HepG2 (cell line): ENCODE data around the gene EIF1AD. TPM values are rescaled to one million over a fixed set of nuclear protein-coding genes. Genes with fewer than 3 reads are reported as not detected.

ENCODE experiments used
- ATAC-seq: fragments of 200-7000 bp; cut with Tn5 transposase; 3 replicates; pipeline ENCODE4 v1.9.1; 2020; ENCODE audit warnings: mild to moderate bottlenecking, moderate library complexity
- BruUV-seq: library from RNA; stranded (reverse); fragments of 400-500 nt; replicated peaks from 2 replicates; lab custom pipeline; 2021; lab: Mats Ljungman, UMichigan
- CTCF ChIA-PET: fragments of 300-600 bp; formaldehyde crosslinking; extraction: SDS; loops from one replicate; lab custom pipeline; 2021; ENCODE audit warnings: low total read pairs, inconsistent platforms, low intra/inter-chr PET ratio; lab: Yijun Ruan, JAX
- POLR2A ChIA-PET: fragments of 350-600 bp; sonication (Branson Sonifier 250); formaldehyde crosslinking; loops from one replicate; lab custom pipeline; 2020; ENCODE audit warnings: antibody characterized with exemption, inconsistent platforms; lab: Yijun Ruan, JAX
- DNase-seq: peaks from one replicate; pipeline ENCODE4 v3.0.0-alpha.2; 2015; ENCODE audit warnings: low spot score
- FAIRE-seq: peaks from 3 replicates; lab custom pipeline; 2011; peaks lifted over from hg19 to GRCh38; lab: Jason Lieb, UNC
- H2AFZ ChIP-seq: one replicate; pipeline ENCODE4 v1.6.1; 2011; ENCODE audit warnings: low read length, inconsistent platforms
- H3K27ac ChIP-seq: fragments of 300-600 bp; 3 replicates; pipeline ENCODE4 v1.8.0; 2011; ENCODE audit warnings: mixed run types, mild to moderate bottlenecking, mixed read lengths, low read length, inconsistent platforms; ENCODE audit not compliant: insufficient read depth; ENCODE audit errors: extremely low read length
- H3K27me3 ChIP-seq, 2 experiments: fragments of 200-600 bp in 1 of 2; 2 replicates in 1 of 2; 3 replicates in 1 of 2; pipeline versions ENCODE4 v1.6.0 to v1.8.0; 2011; ENCODE audit warnings: low read length in 2 of 2, mild to moderate bottlenecking in 2 of 2, moderate library complexity in 2 of 2, inconsistent platforms in 1 of 2; ENCODE audit not compliant: insufficient read depth in 2 of 2, control insufficient read depth in 1 of 2
- H3K36me3 ChIP-seq, 2 experiments: fragments of 200-600 bp in 1 of 2; replicated peaks in 1 of 2; 2 replicates in 1 of 2; 3 replicates in 1 of 2; pipeline versions ENCODE4 v1.5.1 to v1.8.0; 2011; ENCODE audit warnings: low read length in 2 of 2, inconsistent platforms in 1 of 2; ENCODE audit not compliant: insufficient read depth in 2 of 2, control insufficient read depth in 1 of 2
- H3K4me1 ChIP-seq: 2 replicates; pipeline ENCODE4 v1.5.1; 2012; ENCODE audit warnings: low read length, inconsistent platforms; ENCODE audit not compliant: insufficient read depth
- H3K4me2 ChIP-seq: 2 replicates; pipeline ENCODE4 v1.6.0; 2011; ENCODE audit warnings: low read depth, low read length, inconsistent platforms
- H3K4me3 ChIP-seq, 3 experiments: fragments of 200-600 bp in 1 of 3; sonication (generic), shearing (Covaris generic) in 1 of 3; replicated peaks in 1 of 3; 2 replicates each; pipeline ENCODE4 v1.5.1; 2011 to 2016; ENCODE audit warnings: low read length in 3 of 3, inconsistent platforms in 2 of 3, low read depth in 2 of 3, mild to moderate bottlenecking in 2 of 3, control low read depth in 1 of 3, mixed read lengths in 1 of 3; ENCODE audit not compliant: insufficient read depth in 1 of 3
- H3K79me2 ChIP-seq: one replicate; pipeline ENCODE4 v1.6.1; 2011; ENCODE audit warnings: low read length, inconsistent platforms; ENCODE audit not compliant: insufficient read depth
- H3K9ac ChIP-seq: 2 replicates; pipeline ENCODE4 v1.6.0; 2011; ENCODE audit warnings: mild to moderate bottlenecking, low read depth, low read length, inconsistent platforms; ENCODE audit not compliant: insufficient read depth
- H3K9me3 ChIP-seq: 2 replicates; pipeline ENCODE4 v1.5.1; 2012; ENCODE audit warnings: mild to moderate bottlenecking, low read length
- H4K20me1 ChIP-seq: 2 replicates; pipeline ENCODE4 v1.6.0; 2011; ENCODE audit warnings: inconsistent platforms, mild to moderate bottlenecking, low read length, moderate library complexity; ENCODE audit not compliant: insufficient read depth
- ATF3 ChIP-seq: sonication (generic); formaldehyde crosslinking; IDR thresholded peaks from 2 replicates; pipeline ENCODE4 v1.4.0; 2020; ENCODE audit warnings: missing genetic modification reagents
- ETV5 ChIP-seq: IDR thresholded peaks from 2 replicates; pipeline ENCODE4 v1.6.1; 2018; ENCODE audit warnings: missing biosample characterization, missing genetic modification reagents, inconsistent platforms, borderline replicate concordance
- GABPA ChIP-seq, 2 experiments: IDR thresholded peaks; 2 replicates each; pipeline ENCODE4 v1.6.1; 2011 to 2016; ENCODE audit warnings: low read depth in 2 of 2, low read length in 1 of 2, missing biosample characterization in 1 of 2, missing genetic modification characterization in 1 of 2
- HIVEP1 ChIP-seq: sonication (generic); formaldehyde crosslinking; IDR thresholded peaks from 2 replicates; pipeline ENCODE4 v1.4.0; 2020; ENCODE audit warnings: mild to moderate bottlenecking, missing genetic modification reagents
- JUN ChIP-seq: sonication (generic); formaldehyde crosslinking; IDR thresholded peaks from 2 replicates; pipeline ENCODE4 v1.4.0; 2020; ENCODE audit warnings: mild to moderate bottlenecking, missing genetic modification reagents
- MBD4 ChIP-seq: IDR thresholded peaks from 2 replicates; pipeline ENCODE4 v1.6.1; 2012; ENCODE audit warnings: low read length, inconsistent platforms, borderline replicate concordance
- NFRKB ChIP-seq: fragments of 450-650 bp; IDR thresholded peaks from 2 replicates; pipeline ENCODE4 v1.6.1; 2017
- PRDM10 ChIP-seq: sonication (generic); formaldehyde crosslinking; IDR thresholded peaks from 2 replicates; pipeline ENCODE4 v1.4.0; 2020; ENCODE audit warnings: low read depth, missing genetic modification reagents
- SALL1 ChIP-seq: sonication (generic); formaldehyde crosslinking; IDR thresholded peaks from 2 replicates; pipeline ENCODE4 v1.8.0; 2022; ENCODE audit warnings: mild to moderate bottlenecking, missing genetic modification reagents
- SAP130 ChIP-seq: IDR thresholded peaks from 2 replicates; pipeline ENCODE4 v1.6.1; 2016; ENCODE audit warnings: low read depth
- ZNF256 ChIP-seq: sonication (generic); formaldehyde crosslinking; conservative IDR thresholded peaks from 2 replicates; pipeline ENCODE4 v1.4.0; 2020; ENCODE audit warnings: missing genetic modification reagents
- ZNF362 ChIP-seq: sonication (generic); formaldehyde crosslinking; IDR thresholded peaks from 2 replicates; pipeline ENCODE4 v1.4.0; 2020; ENCODE audit warnings: missing genetic modification reagents, mild to moderate bottlenecking, borderline replicate concordance
- ZSCAN22 ChIP-seq: sonication (generic); formaldehyde crosslinking; IDR thresholded peaks from 2 replicates; pipeline ENCODE4 v1.4.0; 2020; ENCODE audit warnings: mild to moderate bottlenecking, missing genetic modification reagents
- WGBS: methylation state at CpG from one replicate; pipeline ENCODE4 v1.1.6; 2017; ENCODE audit warnings: low lambda C conversion rate; 5-methylcytosine and 5-hydroxymethylcytosine counted together
- in situ Hi-C: cut with HindIII; loops from 2 replicates; pipeline ENCODE4 v1.10.0; 2017; ENCODE audit warnings: low pct_unique_long_range_greater_than_20kb; ENCODE audit not compliant: extremely low pct_ligation_motif_present
- intact Hi-C: fragments of 100-400 bp; cut with micrococcal nuclease; formaldehyde crosslinking; loops from one replicate; pipeline ENCODE4 v1.10.0; 2022; ENCODE audit not compliant: unreplicated experiment
- polyA plus RNA-seq, 8 experiments: library from polyadenylated mRNA; depleted of rRNA in 3 of 8; stranded (reverse) in 7 of 8; unstranded in 1 of 8; fragments of >200 nt; fragmentation: Illumina TruSeq in 4 of 8; extraction: Trizol in 4 of 8; gene quantifications; 2 replicates each; pipeline versions ENCODE4 v1.2.1 to v1.2.3, GENCODE V29; 2011 to 2016; ENCODE audit warnings: low read depth in 4 of 8, missing spikeins in 1 of 8, mixed read lengths in 1 of 8; ENCODE audit not compliant: insufficient read depth in 1 of 8
- total RNA-seq, 5 experiments: library from RNA; depleted of rRNA; stranded (reverse); fragments of >200 nt; fragmentation: Illumina TruSeq; extraction: Trizol; gene quantifications; 2 replicates each; pipeline ENCODE4 v1.2.3, GENCODE V29; 2016; ENCODE audit warnings: low read depth in 1 of 5
- TF ChIP-seq, protein P1 (sequence below): sonication (generic); formaldehyde crosslinking; IDR thresholded peaks from 2 replicates; pipeline ENCODE4 v1.4.0; 2020; ENCODE audit warnings: mild to moderate bottlenecking, missing genetic modification reagents

EIF1AD gene
- total and polyA plus RNA-seq, 2 of the 13 experiments (the other 11 are each of a cell fraction or from before 2014, with no cell fraction given), result 18.2 to 30.8 TPM

GRCh38 chr11:66022401-66023185, 20.6 kb upstream of the EIF1AD start (continued):
- no peak for TF ChIP-seq ZNF362 (CRISPR knock-in tag)

- H4K20me1 ChIP-seq, result no peaks in the 10 kb centered on the region
- intact Hi-C loops, result no loop called here
- peaks cover 21% of the 10 kb centered on the region for H3K4me1 ChIP-seq
- H3K4me3 ChIP-seq, result no peak overlapping the region; a peak in 1 of 6 replicates
- ChIA-PET CTCF (no interaction called here), POLR2A (interaction anchor here (1.1 to 1.4 kb wide), 2 partner anchors 18 to 32 kb away, joined by 3 to 4 read pairs; partner anchors contain the start of gene SF3B2)
- H3K27me3 ChIP-seq, result peaks cover 8 to 36% of the 10 kb centered on the region in 2 experiments; a peak in 3 of 5 replicates
- H3K4me2 ChIP-seq, result no peak overlapping the region
- no peak overlapping the region for H3K27ac ChIP-seq
- WGBS, result 68% methylated on average over 15 of the region's 25 CpGs
- no peaks in the 10 kb centered on the region for H3K36me3 ChIP-seq
- DNase-seq (no peak), ATAC-seq (peak; percentile 62), FAIRE-seq (no peak)
- H3K79me2 ChIP-seq, result no peaks in the 10 kb centered on the region
- no peak overlapping the region for H3K9ac ChIP-seq
- no peaks in the 10 kb centered on the region for H3K9me3 ChIP-seq
- no TSS peak for BruUV-seq
- in situ Hi-C loops, result no loop called here
- H2AFZ ChIP-seq, result no peak overlapping the region
- TF ChIP-seq MBD4 (no peak), HIVEP1 (CRISPR knock-in tag) (no peak), PRDM10 (CRISPR knock-in tag) (peak; percentile 42; the same call in 1 of the 2 replicates), NFRKB (no peak), JUN (CRISPR knock-in tag) (peak; percentile 40; the same call in 1 of the 2 replicates), ETV5 (CRISPR knock-in tag) (peak; percentile 27; the same call in 1 of the 2 replicates), SAP130 (peak; percentile 58), ATF3 (CRISPR knock-in tag) (peak; percentile 70), GABPA (IDR thresholded peaks at IDR 0.05; ENCODE audit: low read depth, low read length) (peak; percentile 22; the same call in 1 of the 2 replicates), GABPA (CRISPR knock-in tag; IDR thresholded peaks at IDR 0.05; ENCODE audit: low read depth) (peak; percentile 37), SALL1 (CRISPR knock-in tag) (0 out of 2 replicates have a peak, but pooled peaks have one; percentile 21), ZSCAN22 (CRISPR knock-in tag) (no peak), ZNF256 (no peak)
- TF ChIP-seq, protein P1, sequence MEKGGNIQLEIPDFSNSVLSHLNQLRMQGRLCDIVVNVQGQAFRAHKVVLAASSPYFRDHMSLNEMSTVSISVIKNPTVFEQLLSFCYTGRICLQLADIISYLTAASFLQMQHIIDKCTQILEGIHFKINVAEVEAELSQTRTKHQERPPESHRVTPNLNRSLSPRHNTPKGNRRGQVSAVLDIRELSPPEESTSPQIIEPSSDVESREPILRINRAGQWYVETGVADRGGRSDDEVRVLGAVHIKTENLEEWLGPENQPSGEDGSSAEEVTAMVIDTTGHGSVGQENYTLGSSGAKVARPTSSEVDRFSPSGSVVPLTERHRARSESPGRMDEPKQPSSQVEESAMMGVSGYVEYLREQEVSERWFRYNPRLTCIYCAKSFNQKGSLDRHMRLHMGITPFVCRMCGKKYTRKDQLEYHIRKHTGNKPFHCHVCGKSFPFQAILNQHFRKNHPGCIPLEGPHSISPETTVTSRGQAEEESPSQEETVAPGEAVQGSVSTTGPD (CRISPR knock-in tag), result no peak
Observed at GRCh38 chr11:66020618-66021357, 18.8 kb upstream of the EIF1AD start.
